NCI-H748 (cell line): Measurements from ENCODE around the gene PEX13.

Experiments
- DNase-seq: peaks from one replicate; lab custom pipeline; 2025; ENCODE audit not compliant: unreplicated experiment; lab: John Stamatoyannopoulos, UW

PEX13 gene

GRCh38 chr2:61065714-61066709, 48.5 kb downstream of the PEX13 start, which contains the start of gene SANBR:
TSS of gene SANBR (plus strand) at chr2:61065871. CDS start at chr2:61070351, 4,480 bp downstream.
- DNase-seq, result peak; percentile 93

DNA sequence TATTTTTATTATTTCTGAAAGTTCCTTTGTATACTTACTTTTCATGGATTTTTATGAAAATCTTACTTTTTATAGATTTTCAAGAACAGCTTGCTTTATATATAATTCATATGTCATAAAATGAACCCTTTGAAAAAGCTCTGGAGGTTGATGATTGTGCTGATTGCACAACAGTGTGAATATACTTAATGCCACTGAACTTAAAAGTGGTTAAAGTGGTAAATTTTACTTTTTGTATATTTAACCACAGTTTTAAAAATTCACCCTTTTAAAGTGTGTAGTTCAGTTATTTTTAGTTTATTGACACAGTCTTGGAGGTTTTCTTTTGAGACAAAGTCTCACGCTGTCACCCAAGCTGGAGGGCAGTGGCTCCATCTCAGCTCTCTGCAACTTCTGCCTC, 56.6 kb downstream of the PEX13 start:
- DNase-seq, result no peak

DNA sequence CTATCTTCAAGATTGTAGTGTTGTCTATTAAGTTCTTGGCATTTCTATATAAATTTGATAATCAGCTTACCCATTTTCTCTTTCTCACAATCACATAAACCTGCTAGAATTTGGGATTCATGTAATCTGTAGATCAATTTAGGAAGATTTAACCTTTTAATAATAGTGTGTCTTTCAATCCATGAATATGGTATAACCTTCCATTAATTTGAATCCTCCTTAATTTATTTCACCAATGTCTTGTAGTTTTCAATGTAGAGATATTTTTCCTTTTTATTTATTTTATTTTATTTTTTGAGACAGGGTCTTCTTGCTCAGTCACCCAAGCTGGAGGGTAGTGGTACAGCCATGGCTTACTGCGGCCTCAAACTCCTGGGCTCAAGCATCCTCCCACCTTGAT, 68.4 kb downstream of the PEX13 start:
- DNase-seq, result no peak

DNA sequence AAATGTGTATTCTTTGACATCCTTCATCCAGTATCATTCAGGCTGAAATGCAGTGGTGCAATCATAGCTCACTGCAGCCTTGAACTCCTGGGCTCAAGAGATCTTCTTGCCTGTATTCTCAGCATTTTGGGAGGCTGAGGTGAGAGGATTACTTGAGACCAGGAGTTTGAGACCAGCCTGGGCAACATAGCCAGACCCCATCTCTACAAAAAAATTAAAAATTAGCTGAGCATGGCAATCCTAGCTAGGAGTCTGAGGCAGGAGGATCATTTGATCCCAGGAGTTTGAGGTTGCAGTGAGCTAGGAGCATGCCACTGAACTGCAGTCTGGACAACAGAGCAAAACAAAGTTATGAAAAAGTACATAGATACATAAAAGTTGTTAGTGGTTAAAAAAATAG, 72.3 kb downstream of the PEX13 start:
- no peak for DNase-seq

DNA sequence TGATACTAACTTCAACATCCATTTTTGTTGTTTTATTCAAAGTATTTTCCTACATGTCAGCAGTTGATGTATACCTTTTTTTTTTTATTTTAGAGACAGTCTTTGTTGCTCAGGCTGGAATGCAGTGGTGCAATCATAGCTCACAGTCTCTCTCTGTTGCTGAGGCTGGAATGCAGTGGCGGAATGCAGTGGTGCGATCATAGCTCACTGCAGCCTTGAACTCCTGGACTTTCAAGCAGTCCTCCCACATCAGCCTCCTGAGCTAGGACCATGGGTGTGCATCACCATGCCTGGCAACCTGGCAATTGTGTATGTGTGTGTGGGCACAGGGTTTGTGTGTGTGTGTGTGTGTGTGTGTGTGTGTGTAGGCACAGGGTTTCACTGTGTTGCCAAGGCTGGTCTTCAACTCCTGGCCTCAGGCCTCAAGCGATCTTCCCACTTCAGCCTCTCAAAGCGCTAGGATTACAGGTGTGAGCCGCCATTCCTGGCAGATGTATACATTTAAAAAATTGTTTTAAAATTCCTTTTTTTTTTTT, 72.9 kb downstream of the PEX13 start:
- no peak for DNase-seq

GRCh38 chr2:61091485-61091884, 74.0 kb downstream of the PEX13 start:
- no peak for DNase-seq

DNA sequence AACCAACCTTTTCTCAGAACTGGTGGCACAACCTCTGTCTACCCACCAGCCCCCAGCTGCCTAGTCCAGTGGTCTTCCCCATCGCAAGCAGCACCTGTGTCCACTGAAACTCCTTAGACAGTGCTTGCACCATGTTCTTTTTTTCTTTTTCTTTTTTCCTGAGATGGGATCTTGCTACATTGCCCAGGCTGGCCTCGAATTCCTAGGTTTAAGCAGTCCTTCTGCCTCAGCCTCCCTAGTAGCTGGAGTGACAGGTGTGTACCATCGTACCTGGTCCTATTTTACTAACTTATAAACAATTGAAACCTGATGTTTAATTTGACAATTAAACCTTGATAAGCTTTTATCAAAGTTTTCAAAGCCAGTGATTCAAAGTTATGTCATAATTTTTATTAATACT, 78.9 kb downstream of the PEX13 start:
- DNase-seq, result no peak

DNA sequence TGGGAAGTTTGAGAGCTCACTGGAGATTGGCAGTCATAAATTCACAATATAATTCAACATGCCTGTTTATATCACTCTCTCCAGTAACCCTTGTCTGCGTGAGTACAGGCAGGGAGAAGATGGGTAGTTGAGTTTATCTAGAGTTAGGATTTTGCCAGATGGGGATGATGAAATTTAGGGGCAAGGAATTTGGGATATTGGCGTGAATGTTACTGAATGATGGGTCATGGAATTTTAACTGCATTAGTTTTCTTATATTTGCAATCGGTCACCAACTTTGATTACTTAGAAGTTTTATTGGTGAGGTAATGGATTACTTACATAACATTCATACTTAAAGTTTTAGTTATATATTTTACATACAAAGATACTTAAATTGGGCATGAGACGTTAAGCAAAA, 83.3 kb downstream of the PEX13 start:
- DNase-seq, result no peak
